Skeletal muscle tissue (tissue), 4 donors: ENCODE data around the gene SYT8. TPM values are rescaled to one million over a fixed set of nuclear protein-coding genes. Genes with fewer than 3 reads are reported as not detected.

Source experiments
- H3K27ac ChIP-seq: one replicate; pipeline ENCODE4 v1.7.0; 2013; ENCODE audit warnings: mild to moderate bottlenecking, low read depth, low read length, inconsistent platforms
- H3K27me3 ChIP-seq, 3 donors: one replicate each; pipeline ENCODE4 v1.7.0; 2013; ENCODE audit warnings: low read length in 3 of 3; ENCODE audit not compliant: control insufficient read depth in 3 of 3, insufficient read depth in 3 of 3
- H3K36me3 ChIP-seq, 3 donors: one replicate each; pipeline ENCODE4 v1.7.0; 2013; ENCODE audit warnings: low read length in 3 of 3; ENCODE audit not compliant: control insufficient read depth in 3 of 3, insufficient read depth in 3 of 3
- H3K4me1 ChIP-seq, 3 donors: one replicate each; pipeline ENCODE4 v1.7.0; 2013; ENCODE audit warnings: low read length in 3 of 3, mild to moderate bottlenecking in 3 of 3; ENCODE audit not compliant: control insufficient read depth in 3 of 3, insufficient read depth in 3 of 3
- H3K4me3 ChIP-seq, 3 donors: one replicate each; pipeline ENCODE4 v1.7.0; 2013; ENCODE audit warnings: low read length in 3 of 3
- H3K9ac ChIP-seq, 3 donors: one replicate each; pipeline ENCODE4 v1.7.0; 2013; ENCODE audit warnings: low read length in 3 of 3, mild to moderate bottlenecking in 3 of 3, moderate library complexity in 2 of 3, low read depth in 1 of 3
- H3K9me3 ChIP-seq, 3 donors: one replicate each; pipeline ENCODE4 v1.7.0; 2013; ENCODE audit warnings: low read length in 3 of 3; ENCODE audit not compliant: control insufficient read depth in 3 of 3
- total RNA-seq: library from RNA; depleted of rRNA; stranded (reverse); fragments of >200 nt; gene quantifications from one replicate; pipeline ENCODE4 v1.2.3, GENCODE V29; 2014
- donor health status: Osteomylitis.

The SYT8 gene
- total RNA-seq, 1 donor from 2014 or later, result not detected

- Histone ChIP-seq H3K27ac (no peak overlapping the region), H3K9me3 (no peaks in the 10 kb centered on the region), H3K4me1 (peaks cover 24 to 46% (median 25%) of the 10 kb centered on the region in 3 donors), H3K4me3 (no peak overlapping the region), H3K36me3 (no peaks in the 10 kb centered on the region), H3K27me3 (no peaks in the 10 kb centered on the region), H3K9ac (no peak overlapping the region)
Measured at GRCh38 chr11:1857064-1857463, 22.3 kb downstream of the SYT8 start.

DNA sequence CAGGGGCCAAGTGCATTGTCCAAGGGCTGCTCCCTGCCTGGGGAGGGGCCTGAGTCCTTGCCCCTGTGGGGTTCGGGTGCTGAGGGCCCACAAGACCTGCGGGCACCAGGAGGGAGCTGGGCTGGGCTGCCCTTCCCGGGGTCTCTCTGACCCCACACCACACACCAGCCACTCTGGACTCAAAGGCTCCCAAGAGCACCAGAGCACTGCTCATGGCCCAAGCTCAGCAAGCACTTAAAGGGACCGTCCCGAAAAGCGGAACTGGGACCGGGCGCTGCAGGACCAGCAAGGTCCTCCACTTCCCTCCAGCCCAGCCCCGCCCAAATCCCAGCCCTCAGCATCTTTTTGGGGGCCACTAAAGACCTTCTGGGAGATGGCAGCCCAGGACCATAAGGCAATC lies 23.4 kb downstream of the SYT8 start:
- Histone ChIP-seq H3K27ac (no peak overlapping the region), H3K4me3 (no peak overlapping the region), H3K9ac (no peak overlapping the region), H3K4me1 (peaks cover 23 to 45% (median 28%) of the 10 kb centered on the region in 3 donors), H3K9me3 (no peaks in the 10 kb centered on the region), H3K36me3 (no peaks in the 10 kb centered on the region), H3K27me3 (peaks cover 0 to 4% (median 0%) of the 10 kb centered on the region in 3 donors)

- no peak overlapping the region for H3K9ac ChIP-seq
- peaks cover 0 to 9% (median 0%) of the 10 kb centered on the region in 3 donors for H3K27me3 ChIP-seq
- no peak overlapping the region for H3K27ac ChIP-seq
- no peaks in the 10 kb centered on the region for H3K9me3 ChIP-seq
- H3K4me1 ChIP-seq, result peaks cover 23 to 45% (median 28%) of the 10 kb centered on the region in 3 donors
- no peaks in the 10 kb centered on the region for H3K36me3 ChIP-seq
- no peak overlapping the region for H3K4me3 ChIP-seq
Measured at GRCh38 chr11:1858576-1858975, 23.8 kb downstream of the SYT8 start.

DNA sequence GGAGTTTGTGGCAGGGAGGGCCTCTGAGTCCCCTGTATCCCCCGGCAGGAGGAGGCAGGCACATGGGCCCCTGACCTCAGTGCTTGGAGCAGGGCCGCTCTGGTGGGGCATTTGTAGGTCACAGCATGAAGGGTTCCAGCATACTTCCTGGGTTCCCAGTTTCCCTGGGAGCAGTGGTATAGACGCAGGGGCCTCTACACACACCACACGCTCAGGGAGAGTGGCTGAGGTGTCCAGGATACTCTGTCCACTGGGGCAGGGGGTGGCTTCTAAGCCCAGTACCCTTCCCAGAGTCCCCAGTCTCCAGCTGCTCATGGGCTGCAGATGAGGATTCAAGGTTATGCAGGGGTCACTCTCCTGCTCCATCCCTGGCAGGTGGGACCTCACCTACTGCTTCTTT lies 24.2 kb downstream of the SYT8 start:
- Histone ChIP-seq H3K27me3 (peaks cover 0 to 11% (median 0%) of the 10 kb centered on the region in 3 donors), H3K4me1 (peaks cover 26 to 45% (median 30%) of the 10 kb centered on the region in 3 donors), H3K4me3 (no peak overlapping the region), H3K36me3 (no peaks in the 10 kb centered on the region), H3K9ac (no peak overlapping the region), H3K9me3 (no peaks in the 10 kb centered on the region), H3K27ac (no peak overlapping the region)

DNA sequence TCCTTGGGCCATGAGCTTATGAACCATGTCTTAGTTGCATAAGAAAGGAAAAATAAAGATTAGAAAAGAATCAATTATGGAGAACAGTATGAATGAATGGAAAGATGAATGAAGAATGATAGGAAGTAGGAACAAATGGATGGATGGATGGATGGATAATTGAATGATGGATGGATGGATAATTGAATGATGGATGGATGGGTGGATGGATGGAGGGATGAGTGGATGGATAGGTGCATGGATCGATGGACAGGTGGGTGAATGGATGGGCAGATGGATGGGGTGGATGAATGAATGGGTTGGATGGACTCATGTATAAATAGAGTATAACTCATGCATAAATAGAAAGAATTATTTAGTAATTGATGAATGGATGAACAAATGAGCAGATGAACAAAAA lies 25.3 kb downstream of the SYT8 start:
- Histone ChIP-seq H3K27me3 (peaks cover 0 to 17% (median 0%) of the 10 kb centered on the region in 3 donors), H3K36me3 (no peaks in the 10 kb centered on the region), H3K9me3 (no peaks in the 10 kb centered on the region), H3K4me1 (peaks cover 35 to 45% (median 35%) of the 10 kb centered on the region in 3 donors), H3K4me3 (no peak overlapping the region), H3K9ac (no peak overlapping the region), H3K27ac (no peak overlapping the region)

GRCh38 chr11:1861435-1862411 lies 26.9 kb downstream of the SYT8 start:
- H3K9ac ChIP-seq, result no peak overlapping the region
- H3K36me3 ChIP-seq, result no peaks in the 10 kb centered on the region
- H3K9me3 ChIP-seq, result no peaks in the 10 kb centered on the region
- H3K27me3 ChIP-seq, result peaks cover 0 to 29% (median 0%) of the 10 kb centered on the region in 3 donors
- no peak overlapping the region for H3K4me3 ChIP-seq
- peaks cover 32 to 41% (median 34%) of the 10 kb centered on the region in 3 donors for H3K4me1 ChIP-seq
- H3K27ac ChIP-seq, result no peak overlapping the region

- Histone ChIP-seq H3K27ac (peak overlapping the region; percentile 80), H3K4me1 (peaks cover 32 to 38% (median 34%) of the 10 kb centered on the region in 3 donors), H3K4me3 (peak overlapping the region in 2 of 3 donors; percentile 60 to 68), H3K9ac (peak overlapping the region in 2 of 3 donors; percentile 61 to 70), H3K9me3 (no peaks in the 10 kb centered on the region), H3K36me3 (no peaks in the 10 kb centered on the region), H3K27me3 (peaks cover 0 to 37% (median 0%) of the 10 kb centered on the region in 3 donors)
Measured at GRCh38 chr11:1862588-1863351, 28.0 kb downstream of the SYT8 start.

DNA sequence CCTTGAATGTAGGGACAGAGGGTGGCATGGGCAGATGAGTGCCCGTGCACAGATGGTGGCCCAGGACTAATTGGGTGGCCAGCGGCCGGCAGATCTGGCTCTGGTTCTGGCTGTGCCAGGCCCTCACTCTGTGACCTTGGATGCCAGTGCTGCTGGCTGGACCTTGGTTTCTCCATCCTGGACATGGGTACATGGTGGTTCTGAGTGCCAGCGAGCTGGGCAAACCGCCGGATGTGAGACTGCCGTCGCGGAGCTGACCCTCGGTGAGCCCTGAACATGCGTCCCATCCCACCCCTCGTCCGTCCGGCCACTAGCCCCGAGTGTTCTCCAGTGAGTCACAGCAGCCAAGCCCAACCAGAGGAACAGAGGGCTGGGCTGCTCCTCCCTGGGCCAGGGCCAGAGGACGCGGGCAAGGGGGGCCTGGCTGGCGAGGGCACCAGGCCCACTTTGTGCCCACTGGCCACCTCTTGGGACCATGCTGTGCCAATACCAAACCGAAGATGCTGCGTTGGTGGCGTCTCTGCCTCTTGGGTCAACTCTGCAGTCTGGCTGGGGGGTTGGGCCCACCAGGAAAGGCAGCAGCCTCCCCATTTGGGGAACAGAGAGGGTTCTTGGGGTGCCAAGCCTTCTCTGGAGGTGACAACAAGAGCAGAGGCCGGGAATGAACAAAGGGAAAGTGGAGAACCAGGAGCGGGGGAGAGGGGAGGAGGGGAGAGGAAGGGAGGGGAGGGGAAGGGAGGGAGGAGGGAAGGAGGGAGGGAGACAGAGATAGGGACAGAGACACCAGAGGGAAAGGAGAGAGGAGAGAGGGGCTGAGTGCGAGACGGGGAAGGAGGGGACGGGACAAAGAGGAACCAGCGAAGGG lies 28.8 kb downstream of the SYT8 start:
- Histone ChIP-seq H3K27ac (peak overlapping the region; percentile 80), H3K4me3 (peak overlapping the region; percentile 60 to 68 (median 60)), H3K9me3 (no peaks in the 10 kb centered on the region), H3K27me3 (peaks cover 0 to 45% (median 2%) of the 10 kb centered on the region in 3 donors), H3K9ac (peak overlapping the region; percentile 50 to 77 (median 61)), H3K36me3 (no peaks in the 10 kb centered on the region), H3K4me1 (peaks cover 38 to 46% (median 41%) of the 10 kb centered on the region in 3 donors)

- peak overlapping the region; percentile 12 to 77 (median 50) for H3K9ac ChIP-seq
- peaks cover 38 to 53% (median 44%) of the 10 kb centered on the region in 3 donors for H3K4me1 ChIP-seq
- H3K9me3 ChIP-seq, result no peaks in the 10 kb centered on the region
- H3K4me3 ChIP-seq, result peak overlapping the region; percentile 52 to 64 (median 57)
- no peaks in the 10 kb centered on the region for H3K36me3 ChIP-seq
- H3K27me3 ChIP-seq, result peaks cover 5 to 52% (median 8%) of the 10 kb centered on the region in 3 donors
- H3K27ac ChIP-seq, result peak overlapping the region; percentile 80
Measured at GRCh38 chr11:1864231-1864630, 29.4 kb downstream of the SYT8 start.
